IPS-20b (cell line): ENCODE measurements around the gene ESR2.
"Not testable (repeated sequence)": the region's sequence is repeated elsewhere in the genome, so short reads cannot be mapped to it uniquely, and the experiment has no call there.

Experiments used
- H3K27ac ChIP-seq: one replicate; pipeline ENCODE4 v1.5.1; 2013; ENCODE audit warnings: low read length
- H3K27me3 ChIP-seq: 2 replicates; pipeline ENCODE4 v1.6.1; 2013; ENCODE audit warnings: mild to moderate bottlenecking, low read length, inconsistent platforms; ENCODE audit not compliant: insufficient read depth
- H3K36me3 ChIP-seq: 2 replicates; pipeline ENCODE4 v1.6.1; 2013; ENCODE audit warnings: low read depth, mild to moderate bottlenecking, inconsistent platforms, low read length, moderate library complexity; ENCODE audit not compliant: insufficient read depth
- H3K4me1 ChIP-seq: 2 replicates; pipeline ENCODE4 v1.6.1; 2013; ENCODE audit warnings: mild to moderate bottlenecking, control low read depth, inconsistent platforms, low read length, moderate library complexity; ENCODE audit not compliant: insufficient read depth
- H3K4me3 ChIP-seq: 2 replicates; pipeline ENCODE4 v1.5.1; 2013; ENCODE audit warnings: mild to moderate bottlenecking, low read length, inconsistent platforms
- H3K9ac ChIP-seq: 2 replicates; pipeline ENCODE4 v1.6.1; 2013; ENCODE audit warnings: low read depth, mild to moderate bottlenecking, inconsistent platforms, low read length, moderate library complexity
- H3K9me3 ChIP-seq: 2 replicates; pipeline ENCODE4 v1.6.1; 2013; ENCODE audit warnings: mild to moderate bottlenecking, low read depth, low read length, inconsistent platforms; ENCODE audit not compliant: insufficient read depth

Gene ESR2

DNA sequence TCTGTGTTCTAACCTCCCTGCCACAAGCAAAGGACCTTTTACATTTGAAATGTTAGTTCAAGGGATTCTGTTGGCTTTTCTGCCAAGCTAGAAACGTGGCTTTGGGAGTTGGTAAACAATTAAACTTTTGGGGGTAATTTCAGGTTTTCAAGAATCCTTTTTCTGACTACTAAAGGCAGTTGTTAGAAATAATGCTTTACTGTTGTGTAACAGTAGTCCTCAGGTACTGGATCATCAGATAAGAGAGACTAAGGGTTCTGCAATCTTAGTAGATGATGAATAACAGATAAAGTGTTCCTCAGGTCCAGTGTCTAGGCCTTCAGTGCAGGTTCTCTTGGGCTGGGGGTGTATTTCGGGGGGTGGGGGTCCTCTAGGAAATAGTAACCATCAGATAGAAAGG is 249.1 kb downstream of the ESR2 start:
- H3K27me3 ChIP-seq = no peaks in the 10 kb centered on the region
- H3K27ac ChIP-seq = no peak overlapping the region
- no peaks in the 10 kb centered on the region for H3K9me3 ChIP-seq
- H3K36me3 ChIP-seq = peaks cover 20% of the 10 kb centered on the region
- no peaks in the 10 kb centered on the region for H3K4me1 ChIP-seq
- H3K4me3 ChIP-seq = no peak overlapping the region
- H3K9ac ChIP-seq = no peak overlapping the region

DNA sequence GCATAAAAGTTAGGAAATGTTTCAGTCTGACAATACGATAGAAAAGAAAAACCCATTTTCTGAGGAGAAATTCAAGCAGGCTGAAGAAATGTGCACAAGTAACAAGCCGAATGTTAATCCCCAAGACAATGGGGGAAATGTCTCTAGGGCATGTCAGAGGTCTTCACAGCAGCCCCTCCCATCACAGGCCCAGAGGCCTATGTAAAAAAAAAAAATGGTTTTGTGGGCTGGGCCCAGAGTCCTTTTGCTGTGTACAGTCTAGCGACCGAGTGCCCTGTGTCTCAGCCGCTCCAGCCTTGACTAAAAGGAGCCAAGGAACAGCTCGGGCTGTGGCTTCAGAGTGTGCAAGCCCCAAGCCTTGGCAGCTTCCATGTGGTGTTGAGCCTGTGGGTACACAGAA is 250.9 kb downstream of the ESR2 start:
- H3K27ac ChIP-seq, H3K27me3 ChIP-seq, H3K4me1 ChIP-seq, H3K4me3 ChIP-seq, H3K9me3 ChIP-seq, H3K9ac ChIP-seq, H3K36me3 ChIP-seq: not testable (repeated sequence)

DNA sequence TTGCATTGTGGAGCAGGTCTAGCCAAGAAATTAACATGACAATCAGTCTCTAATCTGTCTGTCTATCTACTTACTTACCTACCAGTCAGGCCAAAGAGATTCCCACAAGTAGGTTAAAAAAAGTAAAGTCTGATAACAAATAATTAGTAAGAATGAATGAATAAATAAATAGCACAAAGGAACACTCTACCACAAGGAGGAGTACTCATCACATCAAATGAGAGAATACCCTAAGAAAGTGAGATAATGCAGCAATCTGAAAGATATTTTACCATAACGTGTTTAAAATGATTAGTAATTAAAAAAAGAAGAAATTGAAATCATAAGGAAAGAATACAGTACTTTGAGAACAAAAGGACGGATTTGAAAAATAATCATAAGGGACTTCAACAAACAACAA is 254.1 kb downstream of the ESR2 start:
- Histone ChIP-seq H3K9me3 (0 out of 2 replicates have a peak, but pooled peaks cover 3% of the 10 kb centered on the region), H3K4me3 (no peak overlapping the region), H3K9ac (no peak overlapping the region), H3K27me3 (no peaks in the 10 kb centered on the region), H3K36me3 (no peaks in the 10 kb centered on the region; the same call in 1 of the 2 replicates), H3K27ac (no peak overlapping the region), H3K4me1 (no peaks in the 10 kb centered on the region)

DNA sequence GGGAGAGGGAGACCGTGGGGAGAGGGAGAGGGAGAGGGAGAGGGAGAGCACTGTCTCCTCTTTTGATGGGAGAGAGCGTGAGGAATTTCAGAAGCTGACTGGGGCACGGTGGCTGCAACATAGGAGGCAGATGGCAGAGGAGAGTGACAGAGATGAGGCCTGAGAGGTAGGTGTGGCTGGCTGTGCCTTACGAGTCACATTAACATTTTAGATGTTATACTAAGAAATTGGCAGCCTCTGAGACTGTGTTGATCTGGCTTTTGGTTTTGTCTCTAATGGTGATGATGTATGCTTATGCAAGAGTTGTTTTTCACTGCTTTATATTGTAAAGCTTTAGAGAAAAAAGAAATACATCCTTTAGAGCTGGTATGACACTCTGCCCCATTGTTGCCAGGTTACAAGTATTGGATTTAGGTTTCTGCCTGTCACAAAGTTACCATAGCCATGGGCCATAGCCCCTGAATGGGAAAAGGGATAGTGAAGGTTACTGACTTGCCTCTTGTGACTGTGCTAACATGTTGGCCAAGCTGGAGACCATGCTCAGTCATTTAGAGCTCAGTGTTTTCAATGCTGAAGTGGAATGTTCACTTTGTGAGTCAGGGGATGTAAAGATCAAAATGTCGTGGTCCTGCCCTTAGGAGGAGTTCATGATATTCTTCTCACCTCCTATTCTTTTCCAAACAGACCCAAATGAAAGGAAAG is 255.2 kb downstream of the ESR2 start:
- Histone ChIP-seq H3K9me3 (0 out of 2 replicates have a peak, but pooled peaks cover 3% of the 10 kb centered on the region), H3K27ac (no peak overlapping the region), H3K36me3 (no peaks in the 10 kb centered on the region; the same call in 1 of the 2 replicates), H3K4me3 (no peak overlapping the region), H3K27me3 (no peaks in the 10 kb centered on the region), H3K9ac (no peak overlapping the region), H3K4me1 (no peaks in the 10 kb centered on the region)

DNA sequence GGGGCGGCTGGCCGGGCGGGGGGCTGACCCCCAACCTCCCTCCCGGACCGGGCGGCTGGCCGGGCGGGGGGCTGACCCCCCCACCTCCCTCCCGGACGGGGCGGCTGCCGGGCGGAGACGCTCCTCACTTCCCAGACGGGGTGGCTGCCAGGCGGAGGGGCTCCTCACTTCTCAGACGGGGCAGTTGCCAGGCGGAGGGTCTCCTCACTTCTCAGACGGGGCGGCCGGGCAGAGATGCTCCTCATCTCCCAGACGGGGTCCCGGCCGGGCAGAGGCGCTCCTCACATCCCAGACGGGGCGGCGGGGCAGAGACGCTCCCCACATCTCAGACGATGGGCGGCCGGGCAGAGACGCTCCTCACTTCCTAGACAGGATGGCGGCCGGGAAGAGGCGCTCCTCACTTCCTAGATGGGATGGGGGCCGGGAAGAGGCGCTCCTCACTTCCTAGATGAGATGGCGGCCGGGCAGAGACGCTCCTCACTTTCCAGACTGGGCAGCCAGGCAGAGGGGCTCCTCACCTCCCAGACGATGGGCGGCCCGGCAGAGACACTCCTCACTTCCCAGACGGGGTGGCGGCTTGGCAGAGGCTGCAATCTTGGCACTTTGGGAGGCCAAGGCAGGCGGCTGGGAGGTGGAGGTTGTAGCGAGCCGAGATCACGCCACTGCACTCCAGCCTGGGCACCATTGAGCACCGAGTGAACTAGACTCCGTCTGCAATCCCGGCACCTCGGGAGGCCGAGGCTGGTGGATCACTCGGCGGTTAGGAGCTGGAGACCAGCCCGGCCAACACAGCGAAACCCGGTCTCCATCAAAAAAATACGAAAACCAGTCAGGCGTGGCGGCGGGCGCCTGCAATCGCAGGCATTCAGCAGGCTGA is 256.1 kb downstream of the ESR2 start:
- not testable (repeated sequence) for H3K4me1 ChIP-seq, H3K27me3 ChIP-seq, H3K4me3 ChIP-seq, H3K27ac ChIP-seq, H3K9me3 ChIP-seq, H3K9ac ChIP-seq, H3K36me3 ChIP-seq

DNA sequence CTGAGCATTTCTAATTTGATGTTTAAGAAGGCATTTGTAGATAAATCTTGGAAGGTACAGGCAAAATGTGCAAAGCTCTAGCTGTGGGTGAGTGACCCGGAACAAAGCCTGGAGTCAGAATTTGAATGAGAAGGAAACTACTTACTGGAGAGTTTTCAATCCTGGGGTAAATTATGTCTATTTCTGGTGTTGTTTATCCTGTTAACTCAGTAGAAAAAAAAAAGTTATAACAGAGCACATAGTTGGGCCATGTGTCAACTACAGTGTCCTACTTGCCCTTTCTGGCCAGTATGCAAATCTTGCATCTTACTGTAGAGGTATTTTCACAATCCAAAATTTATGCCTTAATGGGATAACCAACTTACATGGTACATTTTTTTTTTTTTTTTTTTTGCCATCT is 259.0 kb downstream of the ESR2 start:
- 0 out of 2 replicates have a peak, but pooled peaks cover 3% of the 10 kb centered on the region for H3K9me3 ChIP-seq
- H3K9ac ChIP-seq = no peak overlapping the region
- no peak overlapping the region for H3K4me3 ChIP-seq
- peaks cover 20% of the 10 kb centered on the region for H3K36me3 ChIP-seq
- no peaks in the 10 kb centered on the region for H3K4me1 ChIP-seq
- no peak overlapping the region for H3K27ac ChIP-seq
- H3K27me3 ChIP-seq = no peaks in the 10 kb centered on the region
